C4-2B (cell line): ENCODE measurements around the gene VPS39.

Experiments
- CTCF ChIP-seq: fragments of 450-650 bp; conservative IDR thresholded peaks from 2 replicates; pipeline ENCODE4 v1.5.1; 2017; ENCODE audit warnings: mild to moderate bottlenecking
- ZFX ChIP-seq: fragments of 450-650 bp; IDR thresholded peaks from 2 replicates; pipeline ENCODE4 v1.6.1; 2017

GRCh38 chr15:42218953-42219592, 11.0 kb upstream of the VPS39 start:
- no peak for TF ChIP-seq CTCF
- no peak for TF ChIP-seq ZFX
